HEK293T (cell line): ENCODE data around the gene C16orf54.
A peak's percentile ranks its signal among the peaks of the same experiment; 100 is the strongest.
"Not testable (repeated sequence)": the region's sequence is repeated elsewhere in the genome, so short reads cannot be mapped to it uniquely, and the experiment has no call there.

ENCODE experiments used
- CTCF ChIA-PET: fragments of 350-600 bp; formaldehyde crosslinking; extraction: SDS; loops from one replicate; lab custom pipeline; 2021; ENCODE audit warnings: antibody characterized with exemption, inconsistent platforms; lab: Yijun Ruan, JAX
- POLR2A ChIA-PET: fragments of 350-600 bp; formaldehyde crosslinking; extraction: SDS; loops from one replicate; lab custom pipeline; 2020; ENCODE audit warnings: antibody characterized with exemption, inconsistent platforms; lab: Yijun Ruan, JAX
- DNase-seq: peaks from one replicate; pipeline ENCODE4 v3.0.0; 2012; ENCODE audit warnings: mixed read lengths; ENCODE audit errors: extremely low spot score
- ARNT ChIP-seq: fragments of 450-650 bp; IDR thresholded peaks from 2 replicates; pipeline ENCODE4 v1.6.1; 2017; ENCODE audit warnings: mild to moderate bottlenecking
- BHLHE40 ChIP-seq: fragments of 450-650 bp; IDR thresholded peaks from 2 replicates; pipeline ENCODE4 v1.6.1; 2016; ENCODE audit warnings: mild to moderate bottlenecking, moderate library complexity, borderline replicate concordance
- CTBP1 ChIP-seq: fragments of 450-650 bp; IDR thresholded peaks from 2 replicates; pipeline ENCODE4 v1.6.1; 2016; ENCODE audit warnings: borderline replicate concordance
- ELF4 ChIP-seq: fragments of 450-650 bp; IDR thresholded peaks from 2 replicates; pipeline ENCODE4 v1.6.1; 2017; ENCODE audit warnings: antibody characterized with exemption
- FOXA1 ChIP-seq: fragments of 450-650 bp; IDR thresholded peaks from 2 replicates; pipeline ENCODE4 v1.6.1; 2016; ENCODE audit warnings: mild to moderate bottlenecking
- FOXM1 ChIP-seq: fragments of 450-650 bp; IDR thresholded peaks from 2 replicates; pipeline ENCODE4 v1.6.1; 2017; ENCODE audit warnings: mild to moderate bottlenecking, borderline replicate concordance
- HDGF ChIP-seq: fragments of 450-650 bp; IDR thresholded peaks from 2 replicates; pipeline ENCODE4 v1.6.1; 2017; ENCODE audit warnings: antibody characterized with exemption, borderline replicate concordance
- L3MBTL2 ChIP-seq: fragments of 450-650 bp; conservative IDR thresholded peaks from 2 replicates; pipeline ENCODE4 v1.6.1; 2016; ENCODE audit warnings: mild to moderate bottlenecking
- LEF1 ChIP-seq: fragments of 450-650 bp; IDR thresholded peaks from 2 replicates; pipeline ENCODE4 v1.6.1; 2017; ENCODE audit warnings: mild to moderate bottlenecking, borderline replicate concordance
- NFRKB ChIP-seq: fragments of 450-650 bp; IDR thresholded peaks from 2 replicates; pipeline ENCODE4 v1.6.1; 2016; ENCODE audit warnings: mild to moderate bottlenecking, moderate library complexity
- SP1 ChIP-seq: fragments of 450-650 bp; IDR thresholded peaks from 2 replicates; pipeline ENCODE4 v1.6.1; 2017
- SUZ12 ChIP-seq: fragments of 450-650 bp; IDR thresholded peaks from 2 replicates; pipeline ENCODE4 v1.6.1; 2016; ENCODE audit warnings: mild to moderate bottlenecking
- TARDBP ChIP-seq: fragments of 450-650 bp; IDR thresholded peaks from 2 replicates; pipeline ENCODE4 v1.6.1; 2016
- ZNF384 ChIP-seq: fragments of 450-650 bp; IDR thresholded peaks from 2 replicates; pipeline ENCODE4 v1.6.1; 2016
- TF ChIP-seq, protein P1 (sequence below): fragments of 450-650 bp; IDR thresholded peaks from 2 replicates; pipeline ENCODE4 v1.6.1; 2016

The C16orf54 gene, protein sequence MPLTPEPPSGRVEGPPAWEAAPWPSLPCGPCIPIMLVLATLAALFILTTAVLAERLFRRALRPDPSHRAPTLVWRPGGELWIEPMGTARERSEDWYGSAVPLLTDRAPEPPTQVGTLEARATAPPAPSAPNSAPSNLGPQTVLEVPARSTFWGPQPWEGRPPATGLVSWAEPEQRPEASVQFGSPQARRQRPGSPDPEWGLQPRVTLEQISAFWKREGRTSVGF

GRCh38 chr16:29745853-29746345 lies at the start of gene C16orf54:
C16orf54 (minus strand) TSS chr16:29745990; CDS start chr16:29744951, 1,039 bp downstream.
- ChIA-PET CTCF (no interaction called here), POLR2A (no interaction called here)
- DNase-seq, result no peak
- TF ChIP-seq L3MBTL2 (no peak), FOXA1 (no peak), ELF4 (no peak)

DNA sequence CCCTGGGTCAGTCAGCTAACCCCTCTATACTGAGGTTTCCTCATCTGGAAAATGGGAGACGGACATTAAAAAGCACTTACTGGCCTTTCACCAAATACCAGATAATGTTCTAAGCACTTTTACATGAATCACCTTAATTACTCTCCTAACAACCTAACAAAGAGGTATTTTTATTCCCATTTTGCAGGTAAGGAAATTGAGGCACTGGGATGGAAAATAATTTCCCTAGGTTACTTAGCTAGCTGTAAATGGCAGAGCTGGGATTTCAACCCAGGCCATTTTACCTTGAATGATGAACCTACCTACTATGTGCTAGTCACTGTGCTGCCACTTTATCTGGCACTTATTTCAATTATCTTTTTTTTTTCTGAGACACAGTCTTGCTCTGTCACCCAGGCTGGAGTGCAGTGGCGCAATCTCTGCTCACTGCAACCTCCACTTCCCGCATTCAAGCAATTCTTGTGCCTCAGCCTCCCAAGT lies 48.5 kb upstream of the C16orf54 start:
- ChIA-PET POLR2A (interaction anchor here (1.4 to 6.8 kb wide), 2 partner anchors 8 to 13 kb away, joined by 3 to 92 read pairs; partner anchors contain the start of gene MAZ), CTCF (no interaction called here)
- TF ChIP-seq SP1 (no peak), ZNF384 (no peak), SUZ12 (no peak), L3MBTL2 (no peak), BHLHE40 (no peak), FOXA1 (no peak), TARDBP (no peak)

GRCh38 chr16:29793153-29793552 lies 47.4 kb upstream of the C16orf54 start:
- CTCF ChIA-PET, DNase-seq: not testable (repeated sequence)
- POLR2A ChIA-PET, result interaction anchor here (6.8 kb wide), 1 partner anchor 9 kb away, joined by 92 read pairs; no protein-coding TSS in a partner anchor

More for the DNA sequence above, 48.5 kb upstream of the C16orf54 start:
- DNase-seq, result no peak

- POLR2A ChIA-PET, result interaction anchor here (6.8 kb wide), 1 partner anchor 10 kb away, joined by 92 read pairs; no protein-coding TSS in a partner anchor
- no peak for DNase-seq
- TF ChIP-seq FOXM1 (no peak), L3MBTL2 (no peak), LEF1 (no peak), TARDBP (no peak)
- CTCF ChIA-PET, result no interaction called here
These were observed 46.3 kb upstream of the C16orf54 start for GRCh38 chr16:29791845-29792807.

GRCh38 chr16:29790949-29791844 lies 45.4 kb upstream of the C16orf54 start:
- TF ChIP-seq L3MBTL2 (peak; percentile 22; the same call in 1 of the 2 replicates), ELF4 (no peak), SP1 (no peak), NFRKB (no peak)
- DNase-seq, result no peak
- ChIA-PET CTCF (interaction anchor here (0.6 to 1.2 kb wide), 6 partner anchors 10 to 115 kb away, joined by 3 to 4 read pairs (median 3); no protein-coding TSS in a partner anchor), POLR2A (interaction anchor here (0.5 to 6.8 kb wide), 20 partner anchors 11 to 228 kb away, joined by 3 to 92 read pairs (median 6); partner anchors contain the start of genes MAZ, MVP, PAGR1 and PRRT2)

DNA sequence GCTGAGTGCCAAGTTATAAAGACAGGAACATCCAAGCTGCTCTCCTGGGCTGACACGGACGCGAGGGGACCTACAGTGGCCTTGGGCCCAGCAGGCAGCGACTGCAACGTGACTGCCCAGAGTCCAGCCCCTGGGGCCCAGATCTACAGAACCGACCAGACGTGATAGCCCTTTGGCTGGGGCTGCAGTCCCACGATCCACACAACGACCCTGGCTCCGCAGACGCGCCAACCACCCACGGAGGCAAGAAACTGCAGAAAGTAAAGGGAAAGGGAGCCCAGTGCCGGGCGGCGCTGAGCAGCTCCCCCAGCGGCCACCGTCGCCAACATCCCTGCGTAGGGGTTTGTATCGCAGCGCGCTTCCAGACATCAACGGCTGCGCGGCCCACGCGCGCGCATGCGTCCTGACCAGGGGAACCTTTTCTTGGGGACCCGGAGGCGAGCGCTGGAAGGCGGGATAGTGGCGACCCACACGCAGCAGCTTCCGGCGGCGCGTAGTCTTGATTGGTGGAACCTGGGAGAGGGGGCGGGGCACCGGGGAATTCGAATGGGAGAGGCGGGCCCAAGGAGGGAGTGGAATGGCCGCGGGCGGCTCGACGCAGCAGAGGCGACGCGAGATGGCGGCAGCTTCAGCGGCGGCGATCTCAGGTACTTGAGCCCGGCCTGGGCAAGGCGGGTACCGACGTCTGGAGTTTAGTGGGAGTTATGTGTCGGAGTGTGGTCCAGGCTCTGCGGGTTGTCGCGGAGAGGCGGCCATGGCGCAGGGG lies 44.6 kb upstream of the C16orf54 start, which contains the start of gene KIF22:
TSS of gene KIF22 (plus strand) at position 569 of the 766 bp plus-strand sequence. CDS start at position 578, 9 bp downstream.
- POLR2A ChIA-PET, result interaction anchor here (0.7 to 6.8 kb wide), 29 partner anchors 11 to 229 kb away, joined by 3 to 92 read pairs (median 4); partner anchors contain the start of genes MAZ, MVP, PAGR1 and PRRT2
- CTCF ChIA-PET, result interaction anchor here (0.6 to 1.7 kb wide), 12 partner anchors 11 to 241 kb away, joined by 3 to 6 read pairs (median 3); partner anchors contain the start of gene PAGR1
- DNase-seq, result peak; percentile 99
- TF ChIP-seq CTBP1 (peak; percentile 69), BHLHE40 (no peak), NFRKB (peak; percentile 21; the same call in 1 of the 2 replicates), TARDBP (peak; percentile 78), SUZ12 (no peak), ELF4 (peak; percentile 26; the same call in 1 of the 2 replicates), SP1 (no peak), ZNF384 (no peak), ARNT (no peak), L3MBTL2 (peak; percentile 50)
- TF ChIP-seq, protein P1, sequence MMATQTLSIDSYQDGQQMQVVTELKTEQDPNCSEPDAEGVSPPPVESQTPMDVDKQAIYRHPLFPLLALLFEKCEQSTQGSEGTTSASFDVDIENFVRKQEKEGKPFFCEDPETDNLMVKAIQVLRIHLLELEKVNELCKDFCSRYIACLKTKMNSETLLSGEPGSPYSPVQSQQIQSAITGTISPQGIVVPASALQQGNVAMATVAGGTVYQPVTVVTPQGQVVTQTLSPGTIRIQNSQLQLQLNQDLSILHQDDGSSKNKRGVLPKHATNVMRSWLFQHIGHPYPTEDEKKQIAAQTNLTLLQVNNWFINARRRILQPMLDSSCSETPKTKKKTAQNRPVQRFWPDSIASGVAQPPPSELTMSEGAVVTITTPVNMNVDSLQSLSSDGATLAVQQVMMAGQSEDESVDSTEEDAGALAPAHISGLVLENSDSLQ, result no peak

- TF ChIP-seq HDGF (no peak), FOXM1 (no peak), ELF4 (no peak)
- DNase-seq, result no peak
- ChIA-PET POLR2A (interaction anchor here (0.7 to 6.8 kb wide), 29 partner anchors 10 to 229 kb away, joined by 3 to 92 read pairs (median 4); partner anchors contain the start of genes MAZ, MVP, PAGR1 and PRRT2), CTCF (interaction anchor here (0.7 to 1.7 kb wide), 9 partner anchors 12 to 242 kb away, joined by 3 to 6 read pairs (median 3); partner anchors contain the start of gene PAGR1)
These were observed 44.0 kb upstream of the C16orf54 start for GRCh38 chr16:29789775-29790182.

- DNase-seq, POLR2A ChIA-PET, CTCF ChIA-PET: not testable (repeated sequence)
These were observed 41.4 kb upstream of the C16orf54 start for GRCh38 chr16:29787155-29787554.
